Sigmoid colon (tissue), 3 donors: ENCODE measurements around the gene TENM4.

Experiments used
- POLR2A ChIP-seq, 2 donors: fragments of 450-650 bp; IDR thresholded peaks; one replicate each; pipeline ENCODE4 v1.6.1; 2016; ENCODE audit warnings: antibody characterized with exemption in 2 of 2, mild to moderate bottlenecking in 2 of 2, moderate library complexity in 2 of 2
- TF ChIP-seq, protein P1 (sequence below), 4 experiments: fragments of 450-650 bp in 3 of 4; fragments of 200-600 bp in 1 of 4; IDR thresholded peaks; one replicate each; pipeline ENCODE4 v1.5.1; 2016 to 2019; ENCODE audit warnings: antibody characterized with exemption in 4 of 4, mild to moderate bottlenecking in 3 of 4, moderate library complexity in 2 of 4

DNA sequence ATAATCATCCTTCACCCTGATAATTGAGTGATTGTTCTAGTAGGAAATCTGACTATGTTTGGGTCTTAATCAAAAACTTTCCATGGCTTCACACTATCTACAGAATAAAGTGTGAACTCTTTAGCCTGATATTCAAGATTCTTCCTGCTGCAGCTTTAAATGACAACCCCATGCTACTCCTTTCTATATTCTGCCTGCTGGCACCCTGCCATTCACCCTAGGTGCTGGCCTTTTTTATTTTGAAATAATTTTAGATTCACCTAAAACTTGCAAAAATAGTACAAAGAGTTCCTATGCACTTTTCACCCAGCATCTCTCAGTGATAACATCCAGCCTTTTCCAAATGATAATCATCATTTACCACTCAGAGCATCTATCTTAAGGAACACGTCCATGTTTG, 502.8 kb downstream of the TENM4 start:
- TF ChIP-seq, protein P1, sequence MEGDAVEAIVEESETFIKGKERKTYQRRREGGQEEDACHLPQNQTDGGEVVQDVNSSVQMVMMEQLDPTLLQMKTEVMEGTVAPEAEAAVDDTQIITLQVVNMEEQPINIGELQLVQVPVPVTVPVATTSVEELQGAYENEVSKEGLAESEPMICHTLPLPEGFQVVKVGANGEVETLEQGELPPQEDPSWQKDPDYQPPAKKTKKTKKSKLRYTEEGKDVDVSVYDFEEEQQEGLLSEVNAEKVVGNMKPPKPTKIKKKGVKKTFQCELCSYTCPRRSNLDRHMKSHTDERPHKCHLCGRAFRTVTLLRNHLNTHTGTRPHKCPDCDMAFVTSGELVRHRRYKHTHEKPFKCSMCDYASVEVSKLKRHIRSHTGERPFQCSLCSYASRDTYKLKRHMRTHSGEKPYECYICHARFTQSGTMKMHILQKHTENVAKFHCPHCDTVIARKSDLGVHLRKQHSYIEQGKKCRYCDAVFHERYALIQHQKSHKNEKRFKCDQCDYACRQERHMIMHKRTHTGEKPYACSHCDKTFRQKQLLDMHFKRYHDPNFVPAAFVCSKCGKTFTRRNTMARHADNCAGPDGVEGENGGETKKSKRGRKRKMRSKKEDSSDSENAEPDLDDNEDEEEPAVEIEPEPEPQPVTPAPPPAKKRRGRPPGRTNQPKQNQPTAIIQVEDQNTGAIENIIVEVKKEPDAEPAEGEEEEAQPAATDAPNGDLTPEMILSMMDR (IDR thresholded peaks at IDR 0.05), result no peak
- TF ChIP-seq POLR2A (IDR thresholded peaks at IDR 0.05), result no peak
